Breast epithelium (tissue), 3 donors: ENCODE data around the gene CTNNAL1.

ENCODE experiments used
- CTCF ChIP-seq, 3 donors: fragments of 450-650 bp; IDR thresholded peaks; one replicate each; pipeline ENCODE4 v1.5.1; 2016 to 2017; ENCODE audit warnings: antibody characterized with exemption in 3 of 3, mild to moderate bottlenecking in 3 of 3, moderate library complexity in 3 of 3
- POLR2A ChIP-seq: fragments of 450-650 bp; IDR thresholded peaks from one replicate; pipeline ENCODE4 v1.6.1; 2016; ENCODE audit warnings: antibody characterized with exemption, mild to moderate bottlenecking, moderate library complexity
- POLR2AphosphoS5 ChIP-seq, 3 donors: sonication (generic); formaldehyde crosslinking; IDR thresholded peaks; one replicate each; pipeline ENCODE4 v1.6.1; 2017; ENCODE audit warnings: antibody characterized with exemption in 3 of 3

DNA sequence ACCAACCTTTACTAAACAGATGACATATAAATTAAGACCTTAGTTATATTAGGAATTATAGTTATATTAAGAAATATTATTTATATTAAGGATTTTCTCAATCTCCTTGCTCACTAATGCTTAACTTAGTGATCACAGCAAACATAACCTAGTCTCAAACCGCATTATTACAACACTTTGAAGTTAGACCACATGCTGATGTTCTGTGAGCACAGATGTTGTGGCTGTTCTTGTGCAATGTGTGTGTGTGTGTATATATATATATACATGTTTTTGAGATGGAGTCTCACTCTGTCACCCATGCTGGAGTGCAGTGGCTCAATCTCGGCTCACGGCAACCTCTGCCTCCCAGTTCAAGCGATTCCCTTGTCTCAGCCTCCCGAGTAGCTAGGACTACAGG, 99.9 kb downstream of the CTNNAL1 start:
- TF ChIP-seq POLR2A: no peak
- no peak for TF ChIP-seq CTCF (IDR thresholded peaks at IDR 0.05)
- TF ChIP-seq POLR2AphosphoS5 (IDR thresholded peaks at IDR 0.05): no peak
